ENCODE measurements around the gene STAG1.

DNA sequence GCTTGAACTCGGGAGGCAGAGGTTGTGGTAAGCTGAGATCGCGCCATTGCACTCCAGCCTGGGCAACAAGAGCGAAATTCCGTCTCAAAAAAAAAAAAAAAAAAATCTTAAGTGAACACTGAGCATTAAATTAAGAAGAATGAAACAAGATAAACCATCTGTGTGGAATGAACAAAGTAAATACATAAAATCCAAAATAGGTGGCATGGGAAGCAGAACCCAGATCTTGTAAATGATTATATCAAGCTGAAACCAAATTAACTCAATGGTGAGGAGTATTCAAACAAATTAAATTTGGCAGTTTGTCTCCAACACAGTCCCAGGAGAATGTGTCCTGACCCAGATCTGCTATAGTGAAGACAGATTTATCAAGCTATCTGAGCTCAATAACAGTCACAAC is 32.1 kb downstream of the STAG1 start:
- no peak for TF ChIP-seq CTCF (IDR thresholded peaks at IDR 0.05)
- no peak for TF ChIP-seq POLR2AphosphoS5 (IDR thresholded peaks at IDR 0.05)
- no peak for TF ChIP-seq POLR2A (IDR thresholded peaks at IDR 0.05)
- no peak for TF ChIP-seq EP300 (IDR thresholded peaks at IDR 0.05)
